ENCODE data around the gene KIAA1671. TPM values are rescaled to one million over a fixed set of nuclear protein-coding genes. Genes with fewer than 3 reads are reported as not detected.

KIAA1671 gene
- total and polyA plus RNA-seq, 7 donors, result 6.3 to 34.2 (median 10.2) TPM

DNA sequence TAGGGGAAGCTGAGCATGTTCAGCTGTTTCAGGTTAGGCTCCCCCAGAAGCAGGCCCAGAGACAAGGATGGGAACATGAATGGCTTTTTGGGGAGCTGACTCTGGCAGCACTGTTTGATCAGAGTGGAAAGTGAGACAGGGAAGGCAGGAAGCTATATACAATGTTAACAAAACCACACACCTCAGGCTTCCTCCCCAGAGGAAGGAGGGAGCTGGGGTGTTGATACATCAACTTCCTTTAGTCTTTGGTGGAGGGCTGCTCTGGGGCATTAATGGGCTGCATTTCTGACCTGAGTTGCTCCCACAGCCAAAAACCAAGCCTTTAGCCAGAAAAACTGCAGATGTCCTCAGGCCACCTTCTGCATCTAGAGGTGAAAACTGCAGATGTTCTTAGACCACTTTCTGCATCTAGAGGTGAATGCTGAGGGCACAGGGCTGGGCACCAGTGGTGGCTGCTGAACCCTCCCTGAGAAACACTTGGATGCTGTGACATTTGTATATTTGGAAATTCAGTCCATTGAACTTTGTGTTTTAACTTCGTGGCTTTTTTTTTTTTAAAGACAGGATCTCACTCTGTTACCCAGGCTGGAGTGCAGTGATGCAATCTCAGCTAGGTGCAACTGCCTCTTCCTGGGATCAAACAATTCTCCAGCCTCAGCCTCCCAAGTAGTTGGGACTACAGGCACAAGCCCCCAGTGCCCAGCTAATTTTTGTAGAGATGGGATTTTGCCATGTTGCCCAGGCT lies 49.9 kb downstream of the KIAA1671 start:
- TF ChIP-seq, protein P1, sequence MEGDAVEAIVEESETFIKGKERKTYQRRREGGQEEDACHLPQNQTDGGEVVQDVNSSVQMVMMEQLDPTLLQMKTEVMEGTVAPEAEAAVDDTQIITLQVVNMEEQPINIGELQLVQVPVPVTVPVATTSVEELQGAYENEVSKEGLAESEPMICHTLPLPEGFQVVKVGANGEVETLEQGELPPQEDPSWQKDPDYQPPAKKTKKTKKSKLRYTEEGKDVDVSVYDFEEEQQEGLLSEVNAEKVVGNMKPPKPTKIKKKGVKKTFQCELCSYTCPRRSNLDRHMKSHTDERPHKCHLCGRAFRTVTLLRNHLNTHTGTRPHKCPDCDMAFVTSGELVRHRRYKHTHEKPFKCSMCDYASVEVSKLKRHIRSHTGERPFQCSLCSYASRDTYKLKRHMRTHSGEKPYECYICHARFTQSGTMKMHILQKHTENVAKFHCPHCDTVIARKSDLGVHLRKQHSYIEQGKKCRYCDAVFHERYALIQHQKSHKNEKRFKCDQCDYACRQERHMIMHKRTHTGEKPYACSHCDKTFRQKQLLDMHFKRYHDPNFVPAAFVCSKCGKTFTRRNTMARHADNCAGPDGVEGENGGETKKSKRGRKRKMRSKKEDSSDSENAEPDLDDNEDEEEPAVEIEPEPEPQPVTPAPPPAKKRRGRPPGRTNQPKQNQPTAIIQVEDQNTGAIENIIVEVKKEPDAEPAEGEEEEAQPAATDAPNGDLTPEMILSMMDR (IDR thresholded peaks at IDR 0.05), result no peak
- no peak for TF ChIP-seq POLR2AphosphoS5 (IDR thresholded peaks at IDR 0.05)
- no peak for TF ChIP-seq POLR2A (IDR thresholded peaks at IDR 0.05)
- TF ChIP-seq EP300 (IDR thresholded peaks at IDR 0.05), result no peak
- DNase-seq, result no peak
- intact Hi-C loops (cut with DNase I), result no loop called here
- Histone ChIP-seq H3K36me3 (no peaks in the 10 kb centered on the region), H3K9me3 (no peaks in the 10 kb centered on the region), H3K27ac (no peak overlapping the region), H3K4me3 (no peak overlapping the region), H3K27me3 (no peaks in the 10 kb centered on the region), H3K4me1 (no peaks in the 10 kb centered on the region)
- WGBS, 2 donors, result 10 to 49% methylated on average over 1 of the region's 1 CpG

DNA sequence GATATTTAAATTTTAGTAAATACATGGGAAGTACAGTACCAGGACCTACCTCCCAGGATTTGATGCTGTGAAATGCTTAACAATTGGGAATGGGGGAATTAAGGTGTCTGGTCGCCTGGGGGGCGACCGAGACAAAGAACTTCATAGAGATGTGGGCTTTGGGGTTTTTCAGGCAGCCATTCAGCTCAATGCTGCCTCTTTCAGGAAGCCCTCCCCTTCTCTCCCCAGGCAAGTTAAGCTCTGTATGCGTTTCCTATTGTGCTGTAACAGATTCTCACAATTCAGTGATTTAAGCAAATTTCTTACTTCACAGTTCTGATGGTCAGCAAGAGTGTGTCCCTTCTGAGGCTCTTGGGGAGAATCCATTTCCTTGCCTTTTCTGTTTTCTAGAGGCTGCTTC lies 53.8 kb downstream of the KIAA1671 start:
- no peak overlapping the region for H3K4me3 ChIP-seq
- no peak overlapping the region for H3K27ac ChIP-seq
- H3K36me3 ChIP-seq, result no peaks in the 10 kb centered on the region
- no peak for DNase-seq
- H3K4me1 ChIP-seq, result no peaks in the 10 kb centered on the region
- H3K27me3 ChIP-seq, result no peaks in the 10 kb centered on the region
- 80 to 92% methylated on average over 4 of the region's 4 CpGs for WGBS, 2 donors
- intact Hi-C loops (cut with DNase I), result no loop called here
- TF ChIP-seq POLR2AphosphoS5 (IDR thresholded peaks at IDR 0.05), result no peak
- TF ChIP-seq, protein P1 (IDR thresholded peaks at IDR 0.05), result no peak
- no peak for TF ChIP-seq EP300 (IDR thresholded peaks at IDR 0.05)
- no peak for TF ChIP-seq POLR2A (IDR thresholded peaks at IDR 0.05)
- no peaks in the 10 kb centered on the region for H3K9me3 ChIP-seq

DNA sequence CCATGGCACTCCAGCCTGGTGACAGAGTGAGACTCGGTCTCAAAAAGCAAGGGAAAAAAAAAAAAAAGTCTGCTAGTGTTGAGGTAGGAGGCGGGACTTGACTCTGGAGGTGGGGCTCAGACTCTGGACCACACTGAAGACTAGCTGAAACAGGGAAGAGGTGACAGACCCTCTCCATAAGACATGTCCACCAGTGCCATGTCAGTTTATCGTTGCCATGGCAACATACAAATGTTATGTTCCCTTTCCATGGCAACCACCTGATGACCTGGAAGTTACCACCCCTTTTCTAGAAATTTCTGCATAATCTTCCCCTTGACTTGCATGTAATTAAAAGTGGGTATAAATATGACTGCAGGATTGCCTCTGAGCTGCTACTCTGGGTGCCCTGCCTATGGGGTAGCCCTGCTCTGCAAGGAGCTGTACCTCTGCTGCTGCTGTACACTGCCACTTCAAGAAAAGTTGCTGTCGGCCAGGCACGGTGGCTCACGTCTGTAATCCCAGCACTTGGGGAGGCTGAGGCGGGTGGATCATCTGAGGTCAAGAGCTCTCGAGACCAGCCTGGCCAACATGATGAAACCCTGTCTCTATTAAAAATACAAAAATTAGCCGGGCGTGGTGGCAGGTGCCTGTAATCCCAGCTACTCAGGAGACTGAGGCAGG lies 55.1 kb downstream of the KIAA1671 start:
- WGBS, 2 donors, result 90% methylated on average over 10 of the region's 10 CpGs
- no peak overlapping the region for H3K4me3 ChIP-seq
- H3K4me1 ChIP-seq, result no peaks in the 10 kb centered on the region
- TF ChIP-seq, protein P1 (IDR thresholded peaks at IDR 0.05), result no peak
- TF ChIP-seq POLR2A (IDR thresholded peaks at IDR 0.05), result no peak
- no peak for TF ChIP-seq EP300 (IDR thresholded peaks at IDR 0.05)
- TF ChIP-seq POLR2AphosphoS5 (IDR thresholded peaks at IDR 0.05), result no peak
- DNase-seq, result no peak
- no peaks in the 10 kb centered on the region for H3K27me3 ChIP-seq
- no peak overlapping the region for H3K27ac ChIP-seq
- H3K9me3 ChIP-seq, result no peaks in the 10 kb centered on the region
- H3K36me3 ChIP-seq, result no peaks in the 10 kb centered on the region
- intact Hi-C loops (cut with DNase I), result no loop called here

DNA sequence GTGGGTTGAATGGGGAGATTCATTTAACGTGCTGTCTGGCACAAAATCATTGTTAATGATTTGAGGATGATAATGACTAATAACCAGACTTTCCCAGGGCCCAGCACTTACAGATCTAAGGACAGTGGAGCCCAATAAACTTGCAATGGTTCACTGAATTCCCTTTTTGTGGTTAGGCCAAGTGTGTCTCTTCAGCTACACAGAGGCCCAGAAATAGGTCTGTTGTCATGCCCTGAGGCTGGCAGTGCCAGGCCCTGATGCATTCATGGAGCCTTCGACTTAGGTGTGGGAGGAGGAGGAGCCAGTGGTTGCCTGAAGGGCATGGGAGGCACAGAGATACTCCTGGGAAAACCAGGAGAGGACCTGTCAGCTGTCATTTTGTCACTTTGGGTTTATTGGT lies 56.1 kb downstream of the KIAA1671 start:
- Histone ChIP-seq H3K4me3 (no peak overlapping the region), H3K27me3 (no peaks in the 10 kb centered on the region), H3K4me1 (peaks cover 0 to 7% (median 4%) of the 10 kb centered on the region in 4 donors), H3K9me3 (no peaks in the 10 kb centered on the region), H3K27ac (no peak overlapping the region), H3K36me3 (no peaks in the 10 kb centered on the region)
- whole genome bisulfite sequencing, 2 donors, result 27 to 66% methylated on average over 2 of the region's 2 CpGs
- no peak for DNase-seq
- intact Hi-C loops (cut with DNase I), result no loop called here
- TF ChIP-seq POLR2A (IDR thresholded peaks at IDR 0.05) (no peak), EP300 (IDR thresholded peaks at IDR 0.05) (no peak), POLR2AphosphoS5 (IDR thresholded peaks at IDR 0.05) (no peak)
- TF ChIP-seq, protein P1 (IDR thresholded peaks at IDR 0.05), result no peak
